ENCODE measurements around the gene ADAM12.
"Not testable (repeated sequence)": the region's sequence is repeated elsewhere in the genome, so short reads cannot be mapped to it uniquely, and the experiment has no call there.

The ADAM12 gene

GRCh38 chr10:126259760-126260479 lies 128.4 kb downstream of the ADAM12 start:
- DNase-seq = no peak

DNA sequence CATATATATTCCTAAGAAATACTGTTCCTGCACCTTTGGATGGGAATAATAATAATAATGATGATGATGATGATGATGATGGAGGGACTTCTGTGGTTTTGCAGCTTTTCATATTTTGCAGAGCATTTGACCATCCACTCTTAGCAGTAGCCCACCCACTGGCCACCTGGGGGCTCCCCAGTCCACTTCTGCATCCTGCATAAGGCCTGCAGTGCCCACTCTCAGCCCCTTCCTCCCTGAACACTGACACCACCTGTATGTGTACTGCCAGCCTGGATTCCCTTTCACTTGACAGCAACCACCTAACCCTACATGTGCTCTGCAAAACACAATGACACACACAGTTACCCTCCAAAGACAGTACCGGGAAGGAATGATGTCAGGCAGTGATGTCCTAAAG lies 131.4 kb downstream of the ADAM12 start:
- no peak for DNase-seq

DNA sequence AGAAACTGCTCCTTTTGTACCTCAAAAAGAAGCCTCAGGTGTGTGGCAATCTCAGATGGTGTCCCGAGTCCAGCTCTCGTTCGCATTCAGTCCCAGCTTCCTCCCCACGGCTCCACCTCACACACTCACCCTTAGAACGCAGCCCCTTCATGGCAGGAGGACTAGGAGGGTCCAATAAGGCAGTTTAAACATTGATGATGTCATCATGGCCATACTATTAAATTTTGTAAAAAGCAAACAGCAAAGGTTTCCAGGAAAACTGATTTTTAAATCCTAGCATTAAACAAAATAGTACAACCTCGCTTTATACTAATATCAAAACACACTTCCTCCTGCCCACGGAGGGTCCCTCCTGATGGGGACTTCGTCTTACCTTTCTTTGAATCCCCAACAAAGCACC lies 133.0 kb downstream of the ADAM12 start:
- DNase-seq = no peak

- DNase-seq = no peak
These were observed 134.7 kb downstream of the ADAM12 start for GRCh38 chr10:126253611-126253998.

GRCh38 chr10:126252884-126253610 lies 135.2 kb downstream of the ADAM12 start:
- DNase-seq = no peak

DNA sequence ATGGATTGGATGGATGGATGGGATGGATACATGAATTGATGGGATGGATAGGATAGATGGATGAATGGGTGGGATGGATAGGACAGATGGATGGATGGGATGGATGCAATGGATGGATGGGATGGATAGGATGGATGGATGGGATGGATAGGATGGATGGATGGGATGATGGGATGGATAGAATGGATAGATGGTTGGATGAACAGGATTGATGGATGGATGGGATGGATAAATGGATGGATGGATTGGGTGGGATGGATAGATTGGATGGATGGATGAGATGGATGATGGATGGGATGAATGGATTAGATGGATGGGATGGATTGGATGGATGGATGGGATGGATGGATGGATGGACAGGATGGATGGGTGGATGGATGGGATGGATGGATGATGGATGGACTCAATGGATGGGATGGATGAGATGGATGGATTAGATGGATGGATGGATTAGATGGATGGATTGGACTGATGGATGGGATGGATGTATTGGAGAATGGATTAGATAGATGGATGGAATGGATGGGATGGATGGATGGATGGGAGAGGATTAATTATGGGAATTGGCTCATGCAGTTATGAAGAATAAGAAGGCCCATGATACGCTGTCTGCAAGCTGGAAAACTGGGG lies 136.4 kb downstream of the ADAM12 start:
- DNase-seq = no peak

DNA sequence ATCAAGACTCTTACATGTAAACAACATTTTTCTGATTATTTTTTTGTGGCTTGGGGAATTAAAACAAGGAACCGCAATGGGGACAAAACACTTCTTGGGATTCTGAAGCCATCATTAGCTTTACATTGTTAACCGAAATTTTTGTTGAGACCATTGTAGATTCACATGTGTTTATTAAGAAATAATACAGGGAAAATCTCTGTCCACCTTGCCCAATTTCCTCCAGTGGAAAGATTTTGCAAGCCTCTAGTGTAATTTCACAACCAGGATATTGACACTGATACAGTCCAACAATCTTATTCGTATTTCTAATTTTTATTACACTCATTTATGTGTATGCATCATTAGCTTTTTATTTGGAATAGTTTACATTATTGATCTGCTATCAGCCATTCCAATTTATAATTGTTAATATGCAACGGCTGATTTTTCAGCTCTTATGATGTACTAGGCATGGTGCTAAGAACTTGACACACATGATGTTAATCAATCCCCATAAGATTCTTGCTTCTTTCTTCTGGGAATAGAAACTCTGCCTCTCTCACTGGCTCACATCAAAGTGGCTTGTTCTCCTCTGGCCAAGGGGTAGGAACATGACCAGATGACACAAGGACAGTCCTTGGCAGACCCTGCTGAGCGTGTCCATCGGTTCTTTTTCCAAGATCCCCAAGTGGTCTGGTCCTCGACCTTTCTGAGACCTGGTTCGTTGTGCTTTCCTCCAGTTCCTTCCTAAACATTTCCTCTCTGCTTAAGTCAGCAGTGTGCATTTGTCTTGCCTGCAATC lies 137.6 kb downstream of the ADAM12 start:
- DNase-seq = no peak

DNA sequence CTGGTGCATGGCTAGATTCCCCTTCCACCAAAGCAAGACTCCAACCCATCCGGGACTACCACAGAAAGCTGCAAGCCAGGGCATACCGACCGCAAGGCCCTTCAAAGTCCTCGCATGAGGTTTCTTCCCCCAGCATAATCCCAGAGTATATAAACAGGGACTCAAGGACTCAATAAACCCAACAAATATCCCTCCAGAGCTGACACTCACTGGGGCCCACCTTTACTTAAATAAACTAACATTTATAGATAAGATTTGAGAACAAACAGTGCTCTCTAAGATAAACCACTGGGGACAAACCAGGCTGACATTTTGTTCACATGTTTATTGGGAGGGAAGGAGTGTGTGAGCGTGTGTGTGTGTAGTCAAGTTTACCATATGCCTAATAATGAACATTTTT lies 138.2 kb downstream of the ADAM12 start:
- no peak for DNase-seq

GRCh38 chr10:126247446-126247975 lies 140.8 kb downstream of the ADAM12 start:
- DNase-seq = no peak

DNA sequence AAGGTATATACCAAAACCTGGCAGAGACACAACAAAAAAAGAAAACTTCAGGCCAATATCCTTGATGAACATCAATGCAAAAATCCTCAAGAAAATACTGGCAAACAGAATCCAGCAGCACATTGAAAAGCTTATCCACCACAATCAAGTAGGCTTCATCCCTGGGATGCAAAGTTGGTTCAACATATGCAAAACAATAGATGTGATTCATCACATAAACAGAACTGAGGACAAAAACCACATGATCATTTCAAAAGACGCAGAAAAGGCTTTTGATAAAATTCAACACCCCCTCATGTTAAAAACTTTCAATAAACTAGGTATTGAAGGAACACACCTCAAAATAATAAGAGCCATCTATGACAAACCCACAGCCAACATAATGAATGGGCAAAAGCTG lies 141.9 kb downstream of the ADAM12 start:
- not testable (repeated sequence) for DNase-seq

- DNase-seq = no peak
These were observed 142.8 kb downstream of the ADAM12 start for GRCh38 chr10:126245501-126245900.

DNA sequence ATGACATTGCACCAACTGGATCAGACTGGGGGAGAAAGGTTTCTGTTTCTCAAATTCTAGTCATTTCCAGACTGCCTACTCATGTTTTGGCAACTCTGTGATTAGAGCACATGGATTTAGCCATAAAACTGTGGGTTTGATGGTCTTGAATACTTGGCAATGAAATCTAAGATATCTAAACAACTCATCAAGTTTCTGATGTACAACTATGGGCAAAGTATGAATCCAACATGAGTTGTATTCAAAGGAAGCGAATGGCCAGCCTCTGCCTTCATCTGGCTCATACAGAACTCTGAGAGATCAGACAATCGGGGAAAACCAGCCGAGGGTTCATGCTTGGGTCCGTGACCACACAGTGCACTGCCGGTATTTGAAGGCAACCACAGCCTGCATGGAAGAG lies 144.3 kb downstream of the ADAM12 start:
- no peak for DNase-seq

DNA sequence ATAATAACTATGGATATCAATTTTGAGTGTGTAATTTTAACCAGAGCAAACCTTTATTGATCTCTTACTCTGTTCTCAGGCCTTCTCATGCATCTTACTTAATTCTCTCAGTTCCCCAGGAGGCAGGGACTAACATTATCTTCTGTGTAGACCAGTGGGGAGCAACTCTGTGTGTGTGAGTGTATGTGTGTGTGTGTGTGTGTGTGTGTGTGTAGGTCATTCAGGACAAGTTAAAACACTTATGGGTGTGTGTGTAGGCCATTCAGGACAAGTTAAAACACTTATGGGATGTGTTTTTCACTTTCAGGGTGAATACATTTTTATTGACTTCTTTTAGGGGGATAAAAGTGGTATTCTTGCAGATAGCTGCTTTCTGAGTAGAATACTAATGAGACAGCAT lies 145.0 kb downstream of the ADAM12 start:
- DNase-seq = no peak

DNA sequence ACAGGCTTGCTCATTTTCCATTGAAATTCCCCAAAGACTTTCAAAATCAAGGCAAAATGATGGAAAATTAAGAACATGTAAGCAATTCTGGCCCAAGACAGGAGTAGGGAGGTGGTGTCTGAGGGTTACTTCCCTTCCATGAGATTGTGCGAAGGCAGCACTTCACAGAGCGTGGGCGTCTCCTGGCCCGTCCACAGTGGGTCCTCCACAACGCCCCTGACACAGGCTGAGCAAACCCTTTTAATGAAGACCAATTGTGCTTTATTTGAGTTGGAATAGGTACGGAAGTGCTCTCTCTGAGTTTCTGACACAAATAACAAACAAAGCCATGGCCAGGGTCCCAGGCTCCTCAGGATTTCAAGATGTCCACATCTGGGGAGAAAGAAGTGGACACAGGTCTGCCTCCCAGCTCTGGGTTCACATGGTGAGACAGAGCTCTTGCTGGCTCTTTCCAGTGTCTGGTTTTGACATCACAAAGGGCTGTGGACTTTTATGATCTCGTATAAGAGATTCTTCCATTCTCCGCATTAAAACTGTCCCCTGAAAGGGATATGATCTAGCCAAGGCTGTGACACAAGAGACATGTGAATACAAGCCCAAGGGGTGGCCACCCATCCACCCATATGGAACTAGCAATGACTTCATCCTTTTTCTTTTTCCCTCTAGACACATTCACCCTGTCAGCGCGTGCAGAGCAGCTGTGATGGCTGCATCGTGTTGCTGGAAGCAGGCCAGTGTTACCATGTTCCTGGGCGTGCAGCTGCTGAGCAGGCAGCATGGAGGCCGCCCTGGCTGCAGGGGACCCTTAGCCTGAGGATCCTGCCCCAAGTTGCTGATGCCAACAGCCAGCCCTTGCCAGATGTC lies 145.6 kb downstream of the ADAM12 start:
- DNase-seq = no peak

DNA sequence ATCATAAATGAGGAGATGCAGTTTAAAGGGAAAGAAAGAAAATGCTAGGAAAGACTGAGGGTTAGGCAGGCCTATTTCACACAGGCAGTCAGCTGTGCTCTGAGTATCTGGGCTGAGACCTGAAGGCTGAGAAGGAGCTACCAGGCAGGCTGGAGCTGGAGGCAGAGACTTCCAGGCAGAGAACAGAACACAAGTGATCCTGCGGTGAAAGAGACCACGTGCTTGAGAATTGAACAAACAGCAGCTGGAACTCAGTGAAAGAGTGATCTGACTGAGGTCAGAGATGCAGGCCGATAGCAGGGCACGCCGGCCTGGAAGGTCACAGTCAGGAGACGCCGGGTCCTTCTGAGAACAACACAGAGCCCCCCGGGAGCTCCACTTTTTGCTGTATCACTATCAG lies 147.8 kb downstream of the ADAM12 start:
- no peak for DNase-seq

DNA sequence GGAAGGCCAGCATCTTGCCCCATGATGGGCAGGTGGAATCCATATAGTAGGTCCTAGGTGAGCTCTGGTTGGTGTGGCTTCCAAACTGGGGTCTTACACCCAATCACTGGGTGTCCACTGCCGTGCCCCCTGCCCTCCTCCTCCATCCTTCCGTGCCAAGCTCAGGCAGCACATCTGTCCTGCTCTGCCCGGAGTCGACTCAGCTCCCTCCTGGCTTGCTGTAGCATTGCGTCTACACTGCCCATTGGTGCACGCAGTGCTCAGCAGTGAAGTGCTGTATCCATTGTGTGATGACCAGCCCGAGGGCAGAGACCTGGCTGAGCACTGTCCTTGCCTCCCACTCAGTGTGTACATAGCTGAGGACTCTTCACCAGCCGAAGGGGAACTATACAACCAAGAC lies 148.4 kb downstream of the ADAM12 start:
- no peak for DNase-seq

GRCh38 chr10:126235979-126236851 lies 152.1 kb downstream of the ADAM12 start:
- no peak for DNase-seq

- no peak for DNase-seq
These were observed 152.9 kb downstream of the ADAM12 start for GRCh38 chr10:126235091-126235978.

- DNase-seq = no peak
These were observed 153.6 kb downstream of the ADAM12 start for GRCh38 chr10:126234630-126235029.
